Mesothelial cell of epicardium (in vitro differentiated cells): ENCODE results near the gene ALK. TPM values are rescaled to one million over a fixed set of nuclear protein-coding genes. Genes with fewer than 3 reads are reported as not detected.

Experiments used
- DNase-seq, 2 experiments: peaks; one replicate each; pipeline ENCODE4 v3.0.0; 2021; ENCODE audit warnings: low spot score in 2 of 2; ENCODE audit not compliant: unreplicated experiment in 2 of 2
- H3K27ac Mint-ChIP-seq: 2 replicates; pipeline ENCODE4 v1.8.0; 2021; ENCODE audit warnings: mixed read lengths
- H3K27me3 Mint-ChIP-seq: 2 replicates; pipeline ENCODE4 v1.8.0; 2021; ENCODE audit warnings: low read depth, mixed read lengths
- H3K36me3 Mint-ChIP-seq: 2 replicates; pipeline ENCODE4 v1.8.0; 2021; ENCODE audit warnings: mixed read lengths
- H3K4me1 Mint-ChIP-seq: 2 replicates; pipeline ENCODE4 v1.8.0; 2021; ENCODE audit warnings: mixed read lengths
- H3K4me3 Mint-ChIP-seq: 2 replicates; pipeline ENCODE4 v1.8.0; 2021; ENCODE audit warnings: mild to moderate bottlenecking, moderate library complexity, mixed read lengths
- H3K9me3 Mint-ChIP-seq: 2 replicates; pipeline ENCODE4 v1.8.0; 2021; ENCODE audit warnings: mixed read lengths
- total RNA-seq: library from RNA; stranded (reverse); gene quantifications from 3 replicates; pipeline ENCODE4 v1.2.1, GENCODE V29; 2021
- TF ChIP-seq, protein P1 (sequence below): fragments of 200-600 bp; sonication (generic); IDR thresholded peaks from one replicate; pipeline ENCODE4 v1.5.0; 2021; ENCODE audit warnings: antibody characterized with exemption; ENCODE audit not compliant: unreplicated experiment

ALK gene
- total RNA-seq, 1 donor from 2014 or later: 0.13 TPM

DNA sequence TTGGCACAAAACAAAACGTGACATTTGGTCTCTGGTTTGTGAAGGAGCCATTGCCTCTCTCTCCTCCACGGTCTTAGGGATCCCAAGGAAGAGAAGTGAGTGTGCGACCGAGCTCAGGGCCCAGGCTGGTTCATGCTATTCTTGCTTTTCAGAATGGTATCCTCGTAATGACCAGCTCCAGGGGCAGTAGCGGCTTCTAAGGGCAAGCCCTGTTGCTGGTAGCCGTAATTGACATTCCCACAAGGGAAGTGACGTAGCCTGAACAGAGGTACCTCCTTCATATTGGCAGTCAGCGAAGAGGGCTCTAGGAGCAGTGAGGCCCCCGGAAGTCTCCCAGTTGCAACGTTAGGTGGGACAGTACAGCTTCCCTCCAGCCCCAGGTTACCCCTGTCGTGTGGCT, 728.3 kb downstream of the ALK start:
- Mint-ChIP-seq H3K36me3 (peaks cover 1% of the 10 kb centered on the region), H3K27me3 (peaks cover 1% of the 10 kb centered on the region), H3K27ac (no peak overlapping the region), H3K4me3 (no peak overlapping the region), H3K4me1 (no peaks in the 10 kb centered on the region), H3K9me3 (peaks cover 2% of the 10 kb centered on the region)
- TF ChIP-seq, protein P1, sequence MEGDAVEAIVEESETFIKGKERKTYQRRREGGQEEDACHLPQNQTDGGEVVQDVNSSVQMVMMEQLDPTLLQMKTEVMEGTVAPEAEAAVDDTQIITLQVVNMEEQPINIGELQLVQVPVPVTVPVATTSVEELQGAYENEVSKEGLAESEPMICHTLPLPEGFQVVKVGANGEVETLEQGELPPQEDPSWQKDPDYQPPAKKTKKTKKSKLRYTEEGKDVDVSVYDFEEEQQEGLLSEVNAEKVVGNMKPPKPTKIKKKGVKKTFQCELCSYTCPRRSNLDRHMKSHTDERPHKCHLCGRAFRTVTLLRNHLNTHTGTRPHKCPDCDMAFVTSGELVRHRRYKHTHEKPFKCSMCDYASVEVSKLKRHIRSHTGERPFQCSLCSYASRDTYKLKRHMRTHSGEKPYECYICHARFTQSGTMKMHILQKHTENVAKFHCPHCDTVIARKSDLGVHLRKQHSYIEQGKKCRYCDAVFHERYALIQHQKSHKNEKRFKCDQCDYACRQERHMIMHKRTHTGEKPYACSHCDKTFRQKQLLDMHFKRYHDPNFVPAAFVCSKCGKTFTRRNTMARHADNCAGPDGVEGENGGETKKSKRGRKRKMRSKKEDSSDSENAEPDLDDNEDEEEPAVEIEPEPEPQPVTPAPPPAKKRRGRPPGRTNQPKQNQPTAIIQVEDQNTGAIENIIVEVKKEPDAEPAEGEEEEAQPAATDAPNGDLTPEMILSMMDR: no peak
- DNase-seq: no peak

DNA sequence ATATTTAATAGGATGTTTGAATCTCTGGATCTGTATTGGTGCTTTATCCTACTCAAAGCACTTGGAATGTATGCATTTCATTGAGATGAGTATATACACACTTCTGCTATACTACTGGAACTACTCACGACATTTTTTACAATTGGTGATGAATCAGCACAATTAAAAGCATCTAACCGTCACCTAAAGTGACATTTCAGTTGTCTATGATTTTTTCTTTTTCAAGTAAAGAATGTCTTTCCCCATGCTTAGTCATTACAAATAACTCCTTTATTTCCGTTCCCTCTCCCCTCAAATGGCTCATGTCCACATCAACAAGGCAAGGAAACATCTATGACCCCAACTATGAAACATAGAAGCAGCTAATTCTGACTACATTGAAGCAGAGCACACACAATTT, 728.9 kb downstream of the ALK start:
- Mint-ChIP-seq H3K27me3 (peaks cover 1% of the 10 kb centered on the region), H3K4me1 (no peaks in the 10 kb centered on the region), H3K27ac (no peak overlapping the region), H3K4me3 (no peak overlapping the region), H3K36me3 (peaks cover 7% of the 10 kb centered on the region), H3K9me3 (peaks cover 8% of the 10 kb centered on the region)
- TF ChIP-seq, protein P1: no peak
- DNase-seq: no peak

DNA sequence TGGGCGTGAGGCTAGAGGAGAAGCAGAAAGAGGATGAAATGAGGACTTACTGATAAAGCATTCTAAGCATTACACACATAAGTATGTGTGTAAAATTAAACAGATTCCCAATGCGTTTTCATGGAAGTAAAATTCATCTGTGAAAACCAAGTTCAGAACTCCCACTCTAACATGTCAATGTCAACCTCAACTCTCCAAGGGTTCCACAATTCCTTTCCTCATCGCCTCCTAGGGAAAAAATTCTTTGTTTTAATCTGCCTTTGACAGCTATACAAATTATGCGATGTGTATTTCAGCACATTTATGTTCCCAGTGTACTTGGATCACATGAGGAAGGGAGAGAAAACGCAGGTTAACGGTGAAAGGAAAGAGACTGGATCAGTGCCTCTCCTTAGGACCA, 729.6 kb downstream of the ALK start:
- DNase-seq: no peak
- H3K36me3 Mint-ChIP-seq: peaks cover 9% of the 10 kb centered on the region
- H3K4me1 Mint-ChIP-seq: no peaks in the 10 kb centered on the region
- no peak overlapping the region for H3K27ac Mint-ChIP-seq
- H3K27me3 Mint-ChIP-seq: peaks cover 1% of the 10 kb centered on the region
- TF ChIP-seq, protein P1: no peak
- H3K9me3 Mint-ChIP-seq: peaks cover 9% of the 10 kb centered on the region
- no peak overlapping the region for H3K4me3 Mint-ChIP-seq

DNA sequence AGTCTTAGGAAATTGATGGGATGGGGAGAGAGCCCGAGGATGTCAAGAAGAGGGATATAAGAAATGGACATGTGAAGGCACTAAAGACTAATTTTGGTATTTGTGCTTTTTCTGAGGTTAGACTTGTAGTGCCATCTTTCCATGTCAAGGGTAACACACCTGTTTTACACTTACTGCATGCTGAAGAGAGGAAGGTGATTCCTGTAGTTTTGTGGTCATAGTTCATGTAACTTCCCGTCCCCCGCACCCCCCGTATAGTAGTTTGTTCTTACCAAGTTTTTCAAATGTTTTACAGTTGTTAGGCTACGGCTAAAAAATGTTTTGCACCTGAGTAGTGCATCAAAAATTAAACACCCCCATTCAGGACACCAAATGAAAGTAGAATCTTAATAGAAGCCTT, 732.3 kb downstream of the ALK start:
- H3K4me1 Mint-ChIP-seq: no peaks in the 10 kb centered on the region
- no peaks in the 10 kb centered on the region for H3K27me3 Mint-ChIP-seq
- H3K27ac Mint-ChIP-seq: no peak overlapping the region
- TF ChIP-seq, protein P1: no peak
- H3K9me3 Mint-ChIP-seq: peaks cover 9% of the 10 kb centered on the region
- no peak overlapping the region for H3K4me3 Mint-ChIP-seq
- peaks cover 9% of the 10 kb centered on the region for H3K36me3 Mint-ChIP-seq
- DNase-seq: no peak

DNA sequence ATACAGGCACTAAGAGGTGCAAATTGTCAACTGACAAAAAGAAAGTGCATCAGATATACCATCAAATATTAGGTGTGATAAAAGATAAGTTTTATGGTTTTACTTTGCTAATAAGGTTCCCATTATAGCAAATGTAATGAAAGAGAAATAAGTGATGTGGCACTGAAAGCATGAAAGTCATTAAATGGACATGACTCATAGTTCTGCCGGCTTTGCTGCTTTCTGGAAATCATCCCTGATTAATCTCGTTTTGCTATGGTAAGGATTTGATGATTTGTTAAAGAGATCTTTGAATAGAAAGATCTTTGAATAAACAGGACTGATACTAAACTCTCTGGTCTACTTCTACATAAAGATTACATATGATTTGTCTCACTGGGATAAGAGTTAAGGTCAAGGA, 733.5 kb downstream of the ALK start:
- Mint-ChIP-seq H3K36me3 (peaks cover 9% of the 10 kb centered on the region), H3K27me3 (no peaks in the 10 kb centered on the region), H3K27ac (no peak overlapping the region), H3K4me3 (no peak overlapping the region), H3K4me1 (no peaks in the 10 kb centered on the region), H3K9me3 (peaks cover 9% of the 10 kb centered on the region)
- no peak for DNase-seq
- TF ChIP-seq, protein P1: no peak

DNA sequence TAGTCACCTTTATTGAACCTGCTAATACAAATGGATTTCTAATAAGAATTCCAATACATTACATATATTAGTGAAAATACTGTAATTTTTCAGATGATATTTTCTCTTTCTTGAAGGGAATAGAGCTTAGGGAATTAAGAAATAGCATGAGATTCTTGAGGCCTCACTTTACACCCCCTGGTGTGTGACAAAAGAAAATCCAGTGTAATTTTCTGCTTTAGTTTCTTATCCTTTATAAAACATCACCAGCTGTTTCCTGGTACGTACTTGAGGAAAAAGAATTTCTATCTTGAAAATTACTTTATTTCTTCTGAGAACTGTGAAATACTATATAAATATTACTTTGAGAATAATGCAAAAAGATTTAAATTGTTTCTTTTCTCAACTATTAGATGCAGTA, 734.6 kb downstream of the ALK start:
- no peak for DNase-seq
- Mint-ChIP-seq H3K4me3 (no peak overlapping the region), H3K36me3 (peaks cover 15% of the 10 kb centered on the region), H3K9me3 (peaks cover 9% of the 10 kb centered on the region), H3K27ac (no peak overlapping the region), H3K4me1 (no peaks in the 10 kb centered on the region), H3K27me3 (no peaks in the 10 kb centered on the region)
- TF ChIP-seq, protein P1: no peak
